Activated naive CD4-positive, alpha-beta T cell treated with anti-CD3 and anti-CD28 coated beads, Interleukin-2, amount 10 ng/mL, durations not matched to agents 7 days and 5 days (primary cell): ENCODE data around the gene GPR31.

Experiments
- CTCF ChIA-PET: fragments of 350-600 bp; sonication (Branson Sonifier 250); formaldehyde crosslinking; loops from one replicate; lab custom pipeline; 2021; ENCODE audit warnings: antibody characterized with exemption; lab: Charles Lee
- DNase-seq: peaks from one replicate; pipeline ENCODE4 v3.0.0-alpha.2; 2020
- H3K27ac Mint-ChIP-seq: one replicate; pipeline ENCODE4 v1.8.0; 2021; ENCODE audit warnings: mild to moderate bottlenecking, moderate library complexity, mixed read lengths
- H3K27me3 Mint-ChIP-seq: one replicate; pipeline ENCODE4 v1.8.0; 2021; ENCODE audit warnings: mild to moderate bottlenecking, mixed read lengths
- H3K36me3 Mint-ChIP-seq: one replicate; pipeline ENCODE4 v1.8.0; 2021; ENCODE audit warnings: mixed read lengths
- H3K4me1 Mint-ChIP-seq: one replicate; pipeline ENCODE4 v1.8.0; 2021; ENCODE audit warnings: mixed read lengths
- H3K4me3 Mint-ChIP-seq: one replicate; pipeline ENCODE4 v1.8.0; 2021; ENCODE audit warnings: mild to moderate bottlenecking, moderate library complexity, mixed read lengths
- H3K9me3 Mint-ChIP-seq: one replicate; pipeline ENCODE4 v1.8.0; 2021; ENCODE audit warnings: mixed read lengths

Gene GPR31

DNA sequence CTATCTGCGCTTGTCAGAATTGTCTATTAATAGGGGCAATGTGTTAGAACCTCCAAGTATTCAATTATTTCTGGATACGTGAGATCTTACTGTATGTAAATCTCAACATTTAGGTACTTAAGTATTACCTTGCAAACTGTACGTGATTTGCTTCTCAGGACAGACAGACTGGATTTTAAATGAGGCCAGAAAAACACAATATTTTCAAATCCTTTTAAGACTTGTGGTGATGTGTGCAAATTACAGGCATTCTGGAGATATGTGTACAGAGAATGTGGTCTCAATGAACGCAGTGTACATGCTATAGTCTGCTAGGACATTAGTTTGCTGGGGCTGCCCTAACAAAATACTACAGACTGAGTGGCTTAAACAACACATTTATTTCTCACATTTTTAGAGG lies 18.0 kb downstream of the GPR31 start:
- no peak overlapping the region for H3K27ac Mint-ChIP-seq
- H3K4me3 Mint-ChIP-seq = no peak overlapping the region
- no peak for DNase-seq
- peaks cover 33% of the 10 kb centered on the region for H3K27me3 Mint-ChIP-seq
- CTCF ChIA-PET = interaction anchor here (0.5 to 4.4 kb wide), 3 partner anchors 325 to 365 kb away, joined by 3 to 41 read pairs (median 3); no protein-coding TSS in a partner anchor
- no peaks in the 10 kb centered on the region for H3K36me3 Mint-ChIP-seq
- no peaks in the 10 kb centered on the region for H3K9me3 Mint-ChIP-seq
- H3K4me1 Mint-ChIP-seq = peaks cover 4% of the 10 kb centered on the region

GRCh38 chr6:167137881-167138280 lies 19.9 kb downstream of the GPR31 start:
- H3K27ac Mint-ChIP-seq = no peak overlapping the region
- peaks cover 4% of the 10 kb centered on the region for H3K4me1 Mint-ChIP-seq
- H3K4me3 Mint-ChIP-seq = no peak overlapping the region
- no peak for DNase-seq
- H3K9me3 Mint-ChIP-seq = no peaks in the 10 kb centered on the region
- CTCF ChIA-PET = interaction anchor here (1.0 to 1.4 kb wide), 3 partner anchors 15 to 363 kb away, joined by 3 to 4 read pairs (median 3); partner anchors contain the start of gene CCR6
- H3K27me3 Mint-ChIP-seq = peaks cover 21% of the 10 kb centered on the region
- H3K36me3 Mint-ChIP-seq = no peaks in the 10 kb centered on the region

- H3K4me3 Mint-ChIP-seq = no peak overlapping the region
- no peak for DNase-seq
- peaks cover 4% of the 10 kb centered on the region for H3K4me1 Mint-ChIP-seq
- CTCF ChIA-PET = interaction anchor here (1.3 kb wide), 1 partner anchor 16 kb away, joined by 3 read pairs; no protein-coding TSS in a partner anchor
- H3K27ac Mint-ChIP-seq = no peak overlapping the region
- H3K27me3 Mint-ChIP-seq = peaks cover 21% of the 10 kb centered on the region
- H3K36me3 Mint-ChIP-seq = no peaks in the 10 kb centered on the region
- H3K9me3 Mint-ChIP-seq = no peaks in the 10 kb centered on the region
Observed at GRCh38 chr6:167137081-167137480, 20.7 kb downstream of the GPR31 start.

GRCh38 chr6:167136376-167136775 lies 21.4 kb downstream of the GPR31 start:
- Mint-ChIP-seq H3K36me3 (no peaks in the 10 kb centered on the region), H3K9me3 (no peaks in the 10 kb centered on the region), H3K27me3 (peaks cover 21% of the 10 kb centered on the region), H3K4me3 (no peak overlapping the region), H3K4me1 (peaks cover 4% of the 10 kb centered on the region), H3K27ac (no peak overlapping the region)
- CTCF ChIA-PET = no interaction called here
- DNase-seq = no peak

GRCh38 chr6:167134448-167135328 lies 23.1 kb downstream of the GPR31 start:
- no peak for DNase-seq
- Mint-ChIP-seq H3K27me3 (peaks cover 13% of the 10 kb centered on the region), H3K4me3 (no peak overlapping the region), H3K27ac (no peak overlapping the region), H3K9me3 (no peaks in the 10 kb centered on the region), H3K4me1 (peaks cover 4% of the 10 kb centered on the region), H3K36me3 (no peaks in the 10 kb centered on the region)
- CTCF ChIA-PET = interaction anchor here (1.1 kb wide), 1 partner anchor 359 kb away, joined by 4 read pairs; no protein-coding TSS in a partner anchor

- Mint-ChIP-seq H3K27me3 (peaks cover 8% of the 10 kb centered on the region), H3K4me3 (no peak overlapping the region), H3K27ac (no peak overlapping the region), H3K9me3 (no peaks in the 10 kb centered on the region), H3K36me3 (no peaks in the 10 kb centered on the region), H3K4me1 (no peaks in the 10 kb centered on the region)
- DNase-seq = no peak
- CTCF ChIA-PET = no interaction called here
Observed at GRCh38 chr6:167130712-167131684, 26.8 kb downstream of the GPR31 start.

- CTCF ChIA-PET = no interaction called here
- Mint-ChIP-seq H3K4me3 (no peak overlapping the region), H3K27me3 (peaks cover 8% of the 10 kb centered on the region), H3K36me3 (no peaks in the 10 kb centered on the region), H3K4me1 (no peaks in the 10 kb centered on the region), H3K27ac (no peak overlapping the region), H3K9me3 (no peaks in the 10 kb centered on the region)
- no peak for DNase-seq
Observed at GRCh38 chr6:167130008-167130677, 27.6 kb downstream of the GPR31 start.

DNA sequence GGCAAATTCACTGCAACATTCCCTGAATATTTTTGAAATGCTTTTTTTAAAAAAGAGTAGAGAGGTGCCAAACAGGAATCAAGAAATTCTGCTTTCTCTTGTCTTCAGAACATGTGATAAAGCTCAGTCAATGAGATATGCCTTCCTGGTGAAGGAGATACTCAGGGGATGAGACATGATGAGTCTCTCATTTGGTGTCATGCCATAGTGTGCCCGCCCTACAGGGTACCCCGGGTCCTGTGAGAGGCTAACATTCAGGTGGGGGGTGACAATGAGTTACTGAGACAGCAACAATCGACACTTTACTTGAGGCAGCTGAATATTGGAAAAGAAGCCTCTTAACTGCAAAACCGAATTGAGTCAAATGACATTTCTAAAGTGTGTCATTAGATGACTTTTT lies 28.2 kb downstream of the GPR31 start:
- no peak for DNase-seq
- CTCF ChIA-PET = no interaction called here
- Mint-ChIP-seq H3K36me3 (no peaks in the 10 kb centered on the region), H3K27ac (no peak overlapping the region), H3K4me3 (no peak overlapping the region), H3K4me1 (no peaks in the 10 kb centered on the region), H3K27me3 (peaks cover 6% of the 10 kb centered on the region), H3K9me3 (no peaks in the 10 kb centered on the region)

- Mint-ChIP-seq H3K27me3 (peaks cover 5% of the 10 kb centered on the region), H3K9me3 (no peaks in the 10 kb centered on the region), H3K36me3 (no peaks in the 10 kb centered on the region), H3K27ac (no peak overlapping the region), H3K4me1 (no peaks in the 10 kb centered on the region), H3K4me3 (no peak overlapping the region)
- CTCF ChIA-PET = no interaction called here
- no peak for DNase-seq
Observed at GRCh38 chr6:167129159-167129558, 28.6 kb downstream of the GPR31 start.

DNA sequence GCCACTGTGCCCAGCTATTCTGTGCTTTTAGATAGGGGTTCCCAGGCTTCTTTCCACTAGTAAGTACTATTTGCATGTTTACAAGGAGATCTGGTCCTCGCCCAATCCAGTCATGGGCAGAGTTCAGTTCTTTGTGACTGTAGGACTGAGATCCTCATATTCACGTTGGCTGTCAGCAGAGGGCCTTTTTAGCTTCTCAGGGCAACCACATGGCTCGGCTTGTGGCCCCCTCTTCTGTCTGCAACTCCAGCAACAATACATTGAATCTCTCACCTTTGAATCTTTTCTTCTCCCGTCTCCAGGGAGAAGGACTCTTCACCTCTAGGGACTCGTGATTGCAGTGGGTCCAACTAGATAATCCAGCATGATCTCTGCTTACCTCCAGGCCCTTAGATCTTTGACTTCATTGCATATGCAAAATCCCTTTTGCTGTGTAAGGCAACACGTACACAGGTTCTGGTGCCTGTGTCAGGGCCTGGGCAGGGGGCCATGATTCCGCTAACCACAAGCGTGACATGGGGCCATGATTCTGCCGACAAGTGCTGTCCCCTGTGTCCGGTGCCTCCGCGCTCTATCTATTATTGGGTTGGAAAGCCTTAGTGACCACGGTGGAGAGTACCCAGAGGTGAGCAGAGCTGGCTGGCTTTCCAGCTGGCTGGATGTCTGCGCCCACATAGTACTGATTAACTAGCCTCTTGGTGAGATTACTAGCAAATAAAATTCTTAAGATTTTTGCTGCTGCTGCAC lies 29.8 kb downstream of the GPR31 start:
- H3K27me3 Mint-ChIP-seq = peaks cover 5% of the 10 kb centered on the region
- H3K4me3 Mint-ChIP-seq = no peak overlapping the region
- H3K36me3 Mint-ChIP-seq = no peaks in the 10 kb centered on the region
- CTCF ChIA-PET = no interaction called here
- no peaks in the 10 kb centered on the region for H3K4me1 Mint-ChIP-seq
- no peaks in the 10 kb centered on the region for H3K9me3 Mint-ChIP-seq
- H3K27ac Mint-ChIP-seq = no peak overlapping the region
- no peak for DNase-seq

GRCh38 chr6:167125855-167126349 lies 31.9 kb downstream of the GPR31 start:
- no peaks in the 10 kb centered on the region for H3K36me3 Mint-ChIP-seq
- H3K27ac Mint-ChIP-seq = no peak overlapping the region
- no peak overlapping the region for H3K4me3 Mint-ChIP-seq
- H3K9me3 Mint-ChIP-seq = no peaks in the 10 kb centered on the region
- H3K27me3 Mint-ChIP-seq = peaks cover 5% of the 10 kb centered on the region
- no peak for DNase-seq
- peaks cover 10% of the 10 kb centered on the region for H3K4me1 Mint-ChIP-seq
- CTCF ChIA-PET = no interaction called here

DNA sequence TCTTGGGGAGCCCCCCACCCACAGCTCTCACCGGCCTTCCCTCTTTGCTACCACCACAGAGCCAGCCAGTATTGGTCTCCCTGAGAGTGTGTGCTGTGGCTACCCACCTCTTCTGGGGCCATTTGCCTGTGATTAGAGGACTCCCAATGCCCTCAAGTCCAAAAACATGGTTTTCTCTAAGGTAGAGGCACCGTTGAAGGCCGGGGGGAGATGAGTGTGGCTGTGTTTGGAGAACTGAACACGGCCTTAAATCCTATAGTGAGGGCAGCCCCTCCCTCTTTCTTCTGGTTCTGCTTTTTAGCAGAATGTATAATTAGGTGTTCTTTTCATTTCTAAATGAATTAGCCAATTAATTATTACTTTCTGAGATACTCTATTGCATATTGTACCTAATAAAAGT lies 32.4 kb downstream of the GPR31 start:
- DNase-seq = no peak
- no peak overlapping the region for H3K4me3 Mint-ChIP-seq
- H3K27ac Mint-ChIP-seq = no peak overlapping the region
- no peaks in the 10 kb centered on the region for H3K36me3 Mint-ChIP-seq
- peaks cover 5% of the 10 kb centered on the region for H3K27me3 Mint-ChIP-seq
- H3K4me1 Mint-ChIP-seq = peaks cover 15% of the 10 kb centered on the region
- CTCF ChIA-PET = no interaction called here
- H3K9me3 Mint-ChIP-seq = no peaks in the 10 kb centered on the region

- no peak overlapping the region for H3K27ac Mint-ChIP-seq
- CTCF ChIA-PET = no interaction called here
Observed at GRCh38 chr6:167124753-167125152, 33.0 kb downstream of the GPR31 start.

More at GRCh38 chr6:167124753-167125152, 33.0 kb downstream of the GPR31 start:
- DNase-seq = no peak
- H3K4me1 Mint-ChIP-seq = peaks cover 20% of the 10 kb centered on the region
- peaks cover 5% of the 10 kb centered on the region for H3K27me3 Mint-ChIP-seq
- no peaks in the 10 kb centered on the region for H3K9me3 Mint-ChIP-seq
- H3K4me3 Mint-ChIP-seq = no peak overlapping the region
- no peaks in the 10 kb centered on the region for H3K36me3 Mint-ChIP-seq
